ENCODE results near the gene CYP1A1. TPM values are rescaled to one million over a fixed set of nuclear protein-coding genes. Genes with fewer than 3 reads are reported as not detected.

Gene CYP1A1
- total and polyA plus RNA-seq, 2 of the 13 experiments (the other 11 are each of a cell fraction or from before 2014, with no cell fraction given): 7.9 to 8.0 TPM

- TF ChIP-seq PRDM10 (CRISPR knock-in tag; IDR thresholded peaks at IDR 0.05; ENCODE audit: low read depth) (peak; percentile 72; the same call in 1 of the 2 replicates), ZBTB7B (CRISPR knock-in tag; IDR thresholded peaks at IDR 0.05) (0 out of 2 replicates have a peak, but pooled peaks have one; percentile 27), TOPORS (CRISPR knock-in tag; IDR thresholded peaks at IDR 0.05) (no peak), KDM4B (CRISPR knock-in tag; IDR thresholded peaks at IDR 0.05) (no peak), ZNF33A (CRISPR knock-in tag; IDR thresholded peaks at IDR 0.05; ENCODE audit: borderline replicate concordance) (0 out of 2 replicates have a peak, but pooled peaks have one; percentile 40), ZGPAT (CRISPR knock-in tag; IDR thresholded peaks at IDR 0.05) (0 out of 2 replicates have a peak, but pooled peaks have one; percentile 34), ZNF331 (CRISPR knock-in tag; IDR thresholded peaks at IDR 0.05) (no peak), KDM5A (IDR thresholded peaks at IDR 0.05; ENCODE audit: borderline replicate concordance, low read length) (no peak; the same call in 1 of the 2 replicates), KAT8 (CRISPR knock-in tag; IDR thresholded peaks at IDR 0.05) (0 out of 2 replicates have a peak, but pooled peaks have one; percentile 16), ZFP90 (CRISPR knock-in tag; IDR thresholded peaks at IDR 0.05; ENCODE audit: borderline replicate concordance) (0 out of 2 replicates have a peak, but pooled peaks have one; percentile 47), XBP1 (CRISPR knock-in tag; IDR thresholded peaks at IDR 0.05) (0 out of 2 replicates have a peak, but pooled peaks have one; percentile 22), TFE3 (CRISPR knock-in tag; IDR thresholded peaks at IDR 0.05) (peak; percentile 44; the same call in 1 of the 2 replicates), EP300 (IDR thresholded peaks at IDR 0.05; ENCODE audit: low read depth in 2 of 2, low read length in 2 of 2) (peak in 1 of 2 experiments; percentile 35; a peak in 1 of 4 replicates), EP300 (CRISPR knock-in tag; IDR thresholded peaks at IDR 0.05; ENCODE audit: borderline replicate concordance) (no peak)
- TF ChIP-seq, protein P1, sequence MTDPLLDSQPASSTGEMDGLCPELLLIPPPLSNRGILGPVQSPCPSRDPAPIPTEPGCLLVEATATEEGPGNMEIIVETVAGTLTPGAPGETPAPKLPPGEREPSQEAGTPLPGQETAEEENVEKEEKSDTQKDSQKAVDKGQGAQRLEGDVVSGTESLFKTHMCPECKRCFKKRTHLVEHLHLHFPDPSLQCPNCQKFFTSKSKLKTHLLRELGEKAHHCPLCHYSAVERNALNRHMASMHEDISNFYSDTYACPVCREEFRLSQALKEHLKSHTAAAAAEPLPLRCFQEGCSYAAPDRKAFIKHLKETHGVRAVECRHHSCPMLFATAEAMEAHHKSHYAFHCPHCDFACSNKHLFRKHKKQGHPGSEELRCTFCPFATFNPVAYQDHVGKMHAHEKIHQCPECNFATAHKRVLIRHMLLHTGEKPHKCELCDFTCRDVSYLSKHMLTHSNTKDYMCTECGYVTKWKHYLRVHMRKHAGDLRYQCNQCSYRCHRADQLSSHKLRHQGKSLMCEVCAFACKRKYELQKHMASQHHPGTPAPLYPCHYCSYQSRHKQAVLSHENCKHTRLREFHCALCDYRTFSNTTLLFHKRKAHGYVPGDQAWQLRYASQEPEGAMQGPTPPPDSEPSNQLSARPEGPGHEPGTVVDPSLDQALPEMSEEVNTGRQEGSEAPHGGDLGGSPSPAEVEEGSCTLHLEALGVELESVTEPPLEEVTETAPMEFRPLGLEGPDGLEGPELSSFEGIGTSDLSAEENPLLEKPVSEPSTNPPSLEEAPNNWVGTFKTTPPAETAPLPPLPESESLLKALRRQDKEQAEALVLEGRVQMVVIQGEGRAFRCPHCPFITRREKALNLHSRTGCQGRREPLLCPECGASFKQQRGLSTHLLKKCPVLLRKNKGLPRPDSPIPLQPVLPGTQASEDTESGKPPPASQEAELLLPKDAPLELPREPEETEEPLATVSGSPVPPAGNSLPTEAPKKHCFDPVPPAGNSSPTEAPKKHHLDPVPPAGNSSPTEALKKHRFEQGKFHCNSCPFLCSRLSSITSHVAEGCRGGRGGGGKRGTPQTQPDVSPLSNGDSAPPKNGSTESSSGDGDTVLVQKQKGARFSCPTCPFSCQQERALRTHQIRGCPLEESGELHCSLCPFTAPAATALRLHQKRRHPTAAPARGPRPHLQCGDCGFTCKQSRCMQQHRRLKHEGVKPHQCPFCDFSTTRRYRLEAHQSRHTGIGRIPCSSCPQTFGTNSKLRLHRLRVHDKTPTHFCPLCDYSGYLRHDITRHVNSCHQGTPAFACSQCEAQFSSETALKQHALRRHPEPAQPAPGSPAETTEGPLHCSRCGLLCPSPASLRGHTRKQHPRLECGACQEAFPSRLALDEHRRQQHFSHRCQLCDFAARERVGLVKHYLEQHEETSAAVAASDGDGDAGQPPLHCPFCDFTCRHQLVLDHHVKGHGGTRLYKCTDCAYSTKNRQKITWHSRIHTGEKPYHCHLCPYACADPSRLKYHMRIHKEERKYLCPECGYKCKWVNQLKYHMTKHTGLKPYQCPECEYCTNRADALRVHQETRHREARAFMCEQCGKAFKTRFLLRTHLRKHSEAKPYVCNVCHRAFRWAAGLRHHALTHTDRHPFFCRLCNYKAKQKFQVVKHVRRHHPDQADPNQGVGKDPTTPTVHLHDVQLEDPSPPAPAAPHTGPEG (CRISPR knock-in tag; IDR thresholded peaks at IDR 0.05): no peak
- TF ChIP-seq, protein P2, sequence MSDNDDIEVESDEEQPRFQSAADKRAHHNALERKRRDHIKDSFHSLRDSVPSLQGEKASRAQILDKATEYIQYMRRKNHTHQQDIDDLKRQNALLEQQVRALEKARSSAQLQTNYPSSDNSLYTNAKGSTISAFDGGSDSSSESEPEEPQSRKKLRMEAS (IDR thresholded peaks at IDR 0.05): peak; percentile 29; the same call in 1 of the 2 replicates
Measured at GRCh38 chr15:74723754-74724334, 1.5 kb downstream of the CYP1A1 start (continued).
